ENCODE measurements around the gene NEK2.

Gene NEK2

DNA sequence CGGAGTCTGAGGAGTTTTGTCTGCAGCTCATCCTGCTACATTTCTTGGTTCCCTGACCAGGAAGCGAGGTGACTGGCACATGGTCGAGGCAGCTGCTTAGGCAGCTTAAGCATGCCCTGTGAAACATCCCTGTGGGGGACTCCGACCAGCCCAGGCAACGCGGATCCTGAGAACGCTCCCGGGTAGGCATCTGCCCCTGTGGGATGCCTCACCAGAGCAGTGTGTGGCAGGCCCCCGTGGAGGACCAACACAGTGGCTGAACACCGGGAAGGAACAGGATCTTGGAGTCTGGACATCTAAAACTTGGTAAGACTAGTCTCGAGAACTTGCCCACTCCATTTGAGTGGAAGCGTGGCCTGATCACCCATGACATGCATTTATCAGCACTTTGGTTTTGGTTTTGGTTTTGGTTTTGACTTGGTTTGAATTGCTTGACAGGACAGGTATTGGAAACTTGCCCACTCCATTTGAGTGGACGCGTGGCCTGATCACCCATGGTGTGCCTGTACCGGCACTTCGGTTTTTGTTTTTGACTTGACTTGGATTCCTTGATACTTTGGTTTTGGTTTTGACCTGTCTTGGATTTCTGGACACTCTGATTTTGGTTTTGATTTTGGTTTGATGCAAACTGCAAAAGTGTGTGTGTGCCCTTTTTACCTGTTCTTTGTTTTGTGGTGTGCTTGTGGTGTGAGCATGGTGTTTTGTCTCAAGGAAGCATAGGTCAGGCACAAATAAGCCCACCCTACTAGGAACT, 12.2 kb upstream of the NEK2 start:
- Histone ChIP-seq H3K27ac (ENCODE audit: low read depth, low read length) (no peak overlapping the region), H3K18ac (ENCODE audit: low read length) (no peak overlapping the region), H3K9ac (ENCODE audit: low read length) (no peak overlapping the region), H4K5ac (ENCODE audit: low read length) (no peak overlapping the region), H2BK5ac (ENCODE audit: low read length) (no peak overlapping the region), H3K56ac (ENCODE audit: low read length) (no peak overlapping the region), H3K79me1 (ENCODE audit: low read length) (no peaks in the 10 kb centered on the region), H2BK120ac (ENCODE audit: low read depth, low read length) (no peak overlapping the region), H2BK15ac (replicated peaks; ENCODE audit: low read depth) (no peak overlapping the region), H3K4me1 (ENCODE audit: control insufficient read depth, low read depth, low read length) (no peaks in the 10 kb centered on the region), H4K8ac (ENCODE audit: low read depth, low read length) (no peak overlapping the region), H3K23ac (ENCODE audit: low read length) (no peak overlapping the region), H3K36me3 (ENCODE audit: control insufficient read depth, insufficient read depth, low read length) (no peaks in the 10 kb centered on the region), H2AK5ac (ENCODE audit: low read length) (no peak overlapping the region), H3K4me3 (ENCODE audit: low read length) (no peak overlapping the region), H3K4me2 (ENCODE audit: low read length) (no peak overlapping the region), H3K79me2 (ENCODE audit: control insufficient read depth, insufficient read depth, low read length) (no peaks in the 10 kb centered on the region), H3K4ac (ENCODE audit: low read depth, low read length) (no peak overlapping the region), H3K27me3 (ENCODE audit: insufficient read depth, low read length, poor library complexity) (no peaks in the 10 kb centered on the region)
- no CpG with 5 or more reads among the region's 16 CpGs for WGBS (ENCODE audit: extremely low coverage, insufficient coverage, low lambda C conversion rate)
- DNase-seq, result no peak

DNA sequence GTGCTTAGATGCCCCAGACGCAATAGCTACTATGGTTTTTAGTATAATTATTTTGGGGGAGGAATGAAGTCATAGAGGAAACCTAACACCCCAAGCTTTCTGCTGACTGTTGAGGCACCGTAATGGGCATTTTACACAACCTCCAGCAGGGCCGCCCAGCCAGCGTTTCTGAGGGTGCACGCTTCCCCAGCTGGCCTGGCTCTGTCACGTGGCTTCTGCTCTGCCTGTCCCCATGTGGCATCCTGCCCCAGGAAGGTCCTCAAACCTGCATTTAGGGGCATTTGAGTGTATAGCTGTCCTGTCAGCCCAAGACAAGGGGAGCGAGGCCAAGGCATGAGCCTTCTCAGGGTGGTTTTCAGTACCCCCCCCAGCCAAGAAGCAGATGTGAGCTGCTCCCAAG, 10.4 kb upstream of the NEK2 start:
- H3K4ac ChIP-seq (ENCODE audit: low read depth, low read length), result no peak overlapping the region
- H2BK5ac ChIP-seq (ENCODE audit: low read length), result no peak overlapping the region
- H3K56ac ChIP-seq (ENCODE audit: low read length), result no peak overlapping the region
- no peak overlapping the region for H3K9ac ChIP-seq (ENCODE audit: low read length)
- no peak overlapping the region for H4K5ac ChIP-seq (ENCODE audit: low read length)
- WGBS (ENCODE audit: extremely low coverage, insufficient coverage, low lambda C conversion rate), result no CpG with 5 or more reads among the region's 7 CpGs
- no peaks in the 10 kb centered on the region for H3K27me3 ChIP-seq (ENCODE audit: insufficient read depth, low read length, poor library complexity)
- H2BK120ac ChIP-seq (ENCODE audit: low read depth, low read length), result no peak overlapping the region
- no peaks in the 10 kb centered on the region for H3K4me1 ChIP-seq (ENCODE audit: control insufficient read depth, low read depth, low read length)
- no peak overlapping the region for H3K23ac ChIP-seq (ENCODE audit: low read length)
- H3K18ac ChIP-seq (ENCODE audit: low read length), result no peak overlapping the region
- H4K8ac ChIP-seq (ENCODE audit: low read depth, low read length), result no peak overlapping the region
- H2BK15ac ChIP-seq (replicated peaks; ENCODE audit: low read depth), result no peak overlapping the region
- no peak overlapping the region for H3K27ac ChIP-seq (ENCODE audit: low read depth, low read length)
- DNase-seq, result no peak
- no peak overlapping the region for H2AK5ac ChIP-seq (ENCODE audit: low read length)
- no peaks in the 10 kb centered on the region for H3K79me1 ChIP-seq (ENCODE audit: low read length)
- H3K36me3 ChIP-seq (ENCODE audit: control insufficient read depth, insufficient read depth, low read length), result no peaks in the 10 kb centered on the region
- no peak overlapping the region for H3K4me3 ChIP-seq (ENCODE audit: low read length)
- no peaks in the 10 kb centered on the region for H3K79me2 ChIP-seq (ENCODE audit: control insufficient read depth, insufficient read depth, low read length)
- H3K4me2 ChIP-seq (ENCODE audit: low read length), result no peak overlapping the region

- H3K4ac ChIP-seq (ENCODE audit: low read depth, low read length), result no peak overlapping the region
- no peak overlapping the region for H3K27ac ChIP-seq (ENCODE audit: low read depth, low read length)
- no peak overlapping the region for H3K18ac ChIP-seq (ENCODE audit: low read length)
- H3K4me1 ChIP-seq (ENCODE audit: control insufficient read depth, low read depth, low read length), result no peaks in the 10 kb centered on the region
- no peaks in the 10 kb centered on the region for H3K36me3 ChIP-seq (ENCODE audit: control insufficient read depth, insufficient read depth, low read length)
- H3K27me3 ChIP-seq (ENCODE audit: insufficient read depth, low read length, poor library complexity), result no peaks in the 10 kb centered on the region
- no CpG with 5 or more reads among the region's 3 CpGs for WGBS (ENCODE audit: extremely low coverage, insufficient coverage, low lambda C conversion rate)
- no peak overlapping the region for H2BK15ac ChIP-seq (replicated peaks; ENCODE audit: low read depth)
- no peak overlapping the region for H2AK5ac ChIP-seq (ENCODE audit: low read length)
- no peak overlapping the region for H2BK120ac ChIP-seq (ENCODE audit: low read depth, low read length)
- no peaks in the 10 kb centered on the region for H3K79me1 ChIP-seq (ENCODE audit: low read length)
- H4K8ac ChIP-seq (ENCODE audit: low read depth, low read length), result no peak overlapping the region
- H3K79me2 ChIP-seq (ENCODE audit: control insufficient read depth, insufficient read depth, low read length), result no peaks in the 10 kb centered on the region
- no peak overlapping the region for H3K4me3 ChIP-seq (ENCODE audit: low read length)
- no peak for DNase-seq
- H3K56ac ChIP-seq (ENCODE audit: low read length), result no peak overlapping the region
- no peak overlapping the region for H4K5ac ChIP-seq (ENCODE audit: low read length)
- no peak overlapping the region for H3K23ac ChIP-seq (ENCODE audit: low read length)
- H3K9ac ChIP-seq (ENCODE audit: low read length), result no peak overlapping the region
- no peak overlapping the region for H3K4me2 ChIP-seq (ENCODE audit: low read length)
- H2BK5ac ChIP-seq (ENCODE audit: low read length), result no peak overlapping the region
Measured at GRCh38 chr1:211684791-211685190, 9.4 kb upstream of the NEK2 start.

DNA sequence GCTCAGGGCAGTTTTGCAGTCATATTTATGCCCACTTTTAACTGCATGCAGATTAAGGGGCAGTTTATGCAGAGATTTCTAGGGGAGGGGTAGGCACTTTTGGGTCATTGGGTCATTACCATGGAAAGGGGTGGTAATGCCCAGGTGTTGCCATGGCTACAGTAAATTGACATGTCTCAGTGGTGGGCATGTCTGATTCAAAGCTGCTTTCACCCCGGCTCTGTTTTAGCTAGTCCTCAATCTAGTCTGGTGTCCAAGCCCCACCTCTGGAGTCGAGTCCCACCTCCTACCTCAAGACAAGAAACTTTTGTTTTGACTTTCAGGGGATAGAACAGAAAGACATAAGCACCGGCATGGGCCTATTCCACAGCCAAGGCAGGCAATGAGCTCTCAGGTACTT, 8.9 kb upstream of the NEK2 start:
- H4K5ac ChIP-seq (ENCODE audit: low read length), result no peak overlapping the region
- H3K23ac ChIP-seq (ENCODE audit: low read length), result no peak overlapping the region
- DNase-seq, result no peak
- no CpG with 5 or more reads among the region's 3 CpGs for WGBS (ENCODE audit: extremely low coverage, insufficient coverage, low lambda C conversion rate)
- H3K4me1 ChIP-seq (ENCODE audit: control insufficient read depth, low read depth, low read length), result no peaks in the 10 kb centered on the region
- H2BK120ac ChIP-seq (ENCODE audit: low read depth, low read length), result no peak overlapping the region
- H3K36me3 ChIP-seq (ENCODE audit: control insufficient read depth, insufficient read depth, low read length), result no peaks in the 10 kb centered on the region
- H3K56ac ChIP-seq (ENCODE audit: low read length), result no peak overlapping the region
- no peak overlapping the region for H3K4me2 ChIP-seq (ENCODE audit: low read length)
- no peak overlapping the region for H3K4me3 ChIP-seq (ENCODE audit: low read length)
- no peak overlapping the region for H3K27ac ChIP-seq (ENCODE audit: low read depth, low read length)
- H3K79me2 ChIP-seq (ENCODE audit: control insufficient read depth, insufficient read depth, low read length), result no peaks in the 10 kb centered on the region
- H3K18ac ChIP-seq (ENCODE audit: low read length), result no peak overlapping the region
- no peak overlapping the region for H2BK15ac ChIP-seq (replicated peaks; ENCODE audit: low read depth)
- no peak overlapping the region for H3K9ac ChIP-seq (ENCODE audit: low read length)
- no peak overlapping the region for H2AK5ac ChIP-seq (ENCODE audit: low read length)
- no peak overlapping the region for H3K4ac ChIP-seq (ENCODE audit: low read depth, low read length)
- H4K8ac ChIP-seq (ENCODE audit: low read depth, low read length), result no peak overlapping the region
- no peak overlapping the region for H2BK5ac ChIP-seq (ENCODE audit: low read length)
- H3K27me3 ChIP-seq (ENCODE audit: insufficient read depth, low read length, poor library complexity), result no peaks in the 10 kb centered on the region
- H3K79me1 ChIP-seq (ENCODE audit: low read length), result no peaks in the 10 kb centered on the region

GRCh38 chr1:211683396-211684297, 8.2 kb upstream of the NEK2 start:
- no peak overlapping the region for H3K27ac ChIP-seq (ENCODE audit: low read depth, low read length)
- H2AK5ac ChIP-seq (ENCODE audit: low read length), result no peak overlapping the region
- no peaks in the 10 kb centered on the region for H3K4me1 ChIP-seq (ENCODE audit: control insufficient read depth, low read depth, low read length)
- H3K36me3 ChIP-seq (ENCODE audit: control insufficient read depth, insufficient read depth, low read length), result no peaks in the 10 kb centered on the region
- no peak overlapping the region for H2BK15ac ChIP-seq (replicated peaks; ENCODE audit: low read depth)
- no peak overlapping the region for H3K18ac ChIP-seq (ENCODE audit: low read length)
- H3K9ac ChIP-seq (ENCODE audit: low read length), result no peak overlapping the region
- no peak overlapping the region for H3K4me3 ChIP-seq (ENCODE audit: low read length)
- H2BK5ac ChIP-seq (ENCODE audit: low read length), result no peak overlapping the region
- H3K79me2 ChIP-seq (ENCODE audit: control insufficient read depth, insufficient read depth, low read length), result no peaks in the 10 kb centered on the region
- H3K4ac ChIP-seq (ENCODE audit: low read depth, low read length), result no peak overlapping the region
- H3K56ac ChIP-seq (ENCODE audit: low read length), result no peak overlapping the region
- no peak overlapping the region for H4K8ac ChIP-seq (ENCODE audit: low read depth, low read length)
- no peaks in the 10 kb centered on the region for H3K27me3 ChIP-seq (ENCODE audit: insufficient read depth, low read length, poor library complexity)
- no peak overlapping the region for H3K4me2 ChIP-seq (ENCODE audit: low read length)
- H2BK120ac ChIP-seq (ENCODE audit: low read depth, low read length), result no peak overlapping the region
- no peaks in the 10 kb centered on the region for H3K79me1 ChIP-seq (ENCODE audit: low read length)
- no peak overlapping the region for H3K23ac ChIP-seq (ENCODE audit: low read length)
- WGBS (ENCODE audit: extremely low coverage, insufficient coverage, low lambda C conversion rate), result no CpG with 5 or more reads among the region's 8 CpGs
- no peak overlapping the region for H4K5ac ChIP-seq (ENCODE audit: low read length)
- no peak for DNase-seq

Data from mesendoderm (in vitro differentiated cells).